IMR-90 (cell line): Measurements from ENCODE around the gene SH3RF2. TPM values are rescaled to one million over a fixed set of nuclear protein-coding genes. Genes with fewer than 3 reads are reported as not detected.

ENCODE experiments used
- ATAC-seq: fragments of 200-7000 bp; cut with Tn5 transposase; 2 replicates; pipeline ENCODE4 v1.9.1; 2020; ENCODE audit warnings: low read depth, mild to moderate bottlenecking, moderate library complexity
- BruUV-seq: library from RNA; stranded (reverse); fragments of 400-500 nt; replicated peaks from 2 replicates; lab custom pipeline; 2021; lab: Mats Ljungman, UMichigan
- CTCF ChIA-PET: fragments of 300-600 bp; formaldehyde crosslinking; extraction: SDS; loops from one replicate; lab custom pipeline; 2021; ENCODE audit warnings: antibody characterized with exemption; lab: Yijun Ruan, JAX
- POLR2A ChIA-PET: fragments of 300-600 bp; sonication (Branson Sonifier 250); formaldehyde crosslinking; loops from one replicate; lab custom pipeline; 2022; ENCODE audit warnings: antibody characterized with exemption; ENCODE audit not compliant: unreplicated experiment; lab: Charles Lee
- DNase-seq: peaks from one replicate; pipeline ENCODE4 v3.0.0; 2013
- H2AFZ ChIP-seq: replicated peaks from 2 replicates; pipeline ENCODE3; 2013; ENCODE audit warnings: low read length, mild to moderate bottlenecking; ENCODE audit not compliant: poor library complexity
- H2AK5ac ChIP-seq: 2 replicates; pipeline ENCODE4 v1.6.1; 2013; ENCODE audit warnings: low read depth, low read length, inconsistent platforms
- H2AK9ac ChIP-seq: replicated peaks from 2 replicates; pipeline ENCODE3; 2013; ENCODE audit warnings: mild to moderate bottlenecking, low read depth, low read length, moderate library complexity; ENCODE audit not compliant: poor library complexity
- H2BK120ac ChIP-seq: 2 replicates; pipeline ENCODE4 v1.6.1; 2013; ENCODE audit warnings: low read depth, low read length, inconsistent platforms
- H2BK15ac ChIP-seq: 3 replicates; pipeline ENCODE4 v1.6.1; 2013; ENCODE audit warnings: low read depth, low read length, inconsistent platforms
- H2BK20ac ChIP-seq: 2 replicates; pipeline ENCODE4 v1.6.1; 2013; ENCODE audit warnings: low read depth, mild to moderate bottlenecking, inconsistent platforms, low read length, moderate library complexity
- H2BK5ac ChIP-seq: 2 replicates; pipeline ENCODE4 v1.6.1; 2013; ENCODE audit warnings: mild to moderate bottlenecking, low read depth, low read length, inconsistent platforms; ENCODE audit not compliant: poor library complexity, severe bottlenecking
- H3K14ac ChIP-seq: replicated peaks from 2 replicates; pipeline ENCODE4 v1.6.1; 2013; ENCODE audit warnings: low read depth, low read length, inconsistent platforms
- H3K18ac ChIP-seq: 2 replicates; pipeline ENCODE4 v1.6.1; 2013; ENCODE audit warnings: low read depth, low read length, control low read depth
- H3K23ac ChIP-seq: 2 replicates; pipeline ENCODE4 v1.6.1; 2013; ENCODE audit warnings: low read depth, low read length, inconsistent platforms
- H3K27ac ChIP-seq: 2 replicates; pipeline ENCODE4 v1.5.1; 2013; ENCODE audit warnings: mild to moderate bottlenecking, control low read depth, low read length; ENCODE audit not compliant: insufficient read depth
- H3K27me3 ChIP-seq: 2 replicates; pipeline ENCODE4 v1.6.1; 2013; ENCODE audit warnings: low read length; ENCODE audit not compliant: control insufficient read depth, insufficient read depth
- H3K36me3 ChIP-seq: 2 replicates; pipeline ENCODE4 v1.6.1; 2013; ENCODE audit warnings: low read length, mixed read lengths; ENCODE audit not compliant: control insufficient read depth, insufficient read depth
- H3K4ac ChIP-seq: 2 replicates; pipeline ENCODE4 v1.6.1; 2013; ENCODE audit warnings: low read depth, low read length, inconsistent platforms
- H3K4me1 ChIP-seq: 2 replicates; pipeline ENCODE4 v1.6.1; 2013; ENCODE audit warnings: low read length, mixed read lengths; ENCODE audit not compliant: control insufficient read depth, insufficient read depth
- H3K4me2 ChIP-seq: 2 replicates; pipeline ENCODE4 v1.6.1; 2013; ENCODE audit warnings: low read depth, mild to moderate bottlenecking, control low read depth, low read length, moderate library complexity
- H3K4me3 ChIP-seq: 2 replicates; pipeline ENCODE4 v1.5.1; 2013; ENCODE audit warnings: low read depth, mild to moderate bottlenecking, control low read depth, low read length, moderate library complexity; ENCODE audit not compliant: insufficient read depth
- H3K56ac ChIP-seq: 2 replicates; pipeline ENCODE4 v1.6.1; 2013; ENCODE audit warnings: low read length, inconsistent platforms; ENCODE audit not compliant: insufficient read depth; ENCODE audit errors: extremely low read depth
- H3K79me1 ChIP-seq, 2 experiments: 2 replicates each; pipeline ENCODE4 v1.6.1; 2013; ENCODE audit warnings: low read length in 2 of 2, inconsistent platforms in 1 of 2, low read depth in 1 of 2
- H3K9ac ChIP-seq: 2 replicates; pipeline ENCODE4 v1.6.1; 2013; ENCODE audit warnings: low read depth, low read length, control low read depth
- H3K9me1 ChIP-seq: 2 replicates; pipeline ENCODE4 v1.6.1; 2013; ENCODE audit warnings: low read length, inconsistent platforms; ENCODE audit not compliant: insufficient read depth
- H3K9me3 ChIP-seq: 2 replicates; pipeline ENCODE4 v1.6.1; 2013; ENCODE audit warnings: low read length; ENCODE audit not compliant: control insufficient read depth, insufficient read depth
- H4K20me1 ChIP-seq: 2 replicates; pipeline ENCODE4 v1.6.1; 2013; ENCODE audit warnings: low read length, inconsistent platforms; ENCODE audit not compliant: insufficient read depth
- H4K5ac ChIP-seq: 2 replicates; pipeline ENCODE4 v1.6.1; 2013; ENCODE audit warnings: mild to moderate bottlenecking, low read depth, low read length, control low read depth
- H4K8ac ChIP-seq, 2 experiments: 2 replicates each; pipeline ENCODE4 v1.6.1; 2013; ENCODE audit warnings: low read depth in 2 of 2, low read length in 2 of 2, control low read depth in 1 of 2, inconsistent platforms in 1 of 2
- H4K91ac ChIP-seq: 2 replicates; pipeline ENCODE4 v1.6.1; 2013; ENCODE audit warnings: low read depth, low read length, inconsistent platforms; ENCODE audit not compliant: insufficient read depth
- CEBPB ChIP-seq: IDR thresholded peaks from 2 replicates; pipeline ENCODE4 v1.6.1; 2012; ENCODE audit warnings: low read depth, low read length, improper control_type of control experiment
- CHD1 ChIP-seq: IDR thresholded peaks from 2 replicates; pipeline ENCODE4 v1.6.1; 2012; ENCODE audit warnings: low read depth, low read length, improper control_type of control experiment
- CTCF ChIP-seq: conservative IDR thresholded peaks from 2 replicates; pipeline ENCODE4 v1.5.1; 2012; ENCODE audit warnings: mild to moderate bottlenecking, low read depth, low read length, improper control_type of control experiment
- ELK1 ChIP-seq: fragments of 150-350 bp; IDR thresholded peaks from 2 replicates; pipeline ENCODE4 v1.6.1; 2016; ENCODE audit warnings: low read depth, mild to moderate bottlenecking, low read length, moderate library complexity, borderline replicate concordance
- MAZ ChIP-seq: IDR thresholded peaks from 2 replicates; pipeline ENCODE4 v1.6.1; 2012; ENCODE audit warnings: low read depth, mild to moderate bottlenecking, low read length, improper control_type of control experiment, moderate library complexity, borderline replicate concordance
- MXI1 ChIP-seq: IDR thresholded peaks from 2 replicates; pipeline ENCODE4 v1.6.1; 2012; ENCODE audit warnings: low read depth, mild to moderate bottlenecking, low read length, moderate library complexity, borderline replicate concordance
- RCOR1 ChIP-seq: IDR thresholded peaks from 2 replicates; pipeline ENCODE4 v1.6.1; 2012; ENCODE audit warnings: mild to moderate bottlenecking, low read length, improper control_type of control experiment; ENCODE audit not compliant: insufficient replicate concordance
- RFX5 ChIP-seq: IDR thresholded peaks from 2 replicates; pipeline ENCODE4 v1.8.0; 2012; ENCODE audit warnings: low read depth, mild to moderate bottlenecking, low read length, moderate library complexity
- WGBS, 2 experiments: methylation state at CpG; one replicate each; pipeline versions ENCODE4 v1.1.5 to v1.1.7; 2013; ENCODE audit warnings: missing lambda C conversion rate in 2 of 2; ENCODE audit not compliant: insufficient read length in 1 of 2; ENCODE audit errors: extremely low coverage in 2 of 2; 5-methylcytosine and 5-hydroxymethylcytosine counted together
- dilution Hi-C: fragments of 300-500 bp; cut with HindIII; formaldehyde crosslinking; loops from one replicate; pipeline ENCODE4 v1.14.3; 2018; ENCODE audit warnings: low sequenced_read_pairs; ENCODE audit not compliant: unreplicated experiment
- in situ Hi-C: fragments of 300-500 bp; cut with MboI; formaldehyde crosslinking; loops from 3 replicates; pipeline ENCODE4 v1.14.3; 2019; ENCODE audit warnings: low sequenced_read_pairs, inconsistent platforms, mixed read lengths
- intact Hi-C: fragments of 100-400 bp; cut with micrococcal nuclease; formaldehyde crosslinking; loops from 2 replicates; pipeline ENCODE4 v1.10.0; 2022
- polyA plus RNA-seq, 3 experiments: library from polyadenylated mRNA; depleted of rRNA; stranded (reverse); fragments of >200 nt; gene quantifications; 2 replicates each; pipeline ENCODE4 v1.2.3, GENCODE V29; 2012; ENCODE audit warnings: low replicate concordance in 1 of 3
- total RNA-seq: library from RNA; depleted of rRNA; stranded (reverse); fragments of >200 nt; gene quantifications from 2 replicates; pipeline ENCODE4 v1.2.3, GENCODE V29; 2012

The SH3RF2 gene
- total and polyA plus RNA-seq, 2 of the 4 experiments (the other 2 are of a cell fraction): 1.3 to 1.7 TPM

GRCh38 chr5:145918397-145918796 is 18.0 kb upstream of the SH3RF2 start:
- intact Hi-C loops: no loop called here
- no peaks in the 10 kb centered on the region for H4K20me1 ChIP-seq
- H3K18ac ChIP-seq: no peak overlapping the region
- H2BK15ac ChIP-seq: no peak overlapping the region
- H3K4me1 ChIP-seq: peaks cover 3% of the 10 kb centered on the region; the same call in 1 of the 2 replicates
- ChIA-PET POLR2A (no interaction called here), CTCF (no interaction called here)
- H3K9ac ChIP-seq: no peak overlapping the region
- H3K23ac ChIP-seq: no peak overlapping the region
- in situ Hi-C loops: no loop called here
- H4K8ac ChIP-seq: no peak overlapping the region
- no peaks in the 10 kb centered on the region for H3K9me3 ChIP-seq
- H3K27me3 ChIP-seq: no peaks in the 10 kb centered on the region
- BruUV-seq: no TSS peak
- no peak overlapping the region for H3K27ac ChIP-seq
- no peaks in the 10 kb centered on the region for H3K79me1 ChIP-seq
- dilution Hi-C loops: no loop called here
- H3K4ac ChIP-seq: no peak overlapping the region
- H3K14ac ChIP-seq: no peak overlapping the region; the same call in 1 of the 2 replicates
- no peak overlapping the region for H2AK9ac ChIP-seq
- no peaks in the 10 kb centered on the region for H3K36me3 ChIP-seq
- no peak for TF ChIP-seq RFX5
- TF ChIP-seq CEBPB: no peak
- TF ChIP-seq MXI1: no peak
- no peak for TF ChIP-seq MAZ
- TF ChIP-seq ELK1: no peak
- TF ChIP-seq CHD1: no peak
- TF ChIP-seq CTCF: no peak
- TF ChIP-seq RCOR1: no peak
- no peak overlapping the region for H2AFZ ChIP-seq
- H2BK5ac ChIP-seq: no peak overlapping the region
- no CpG with 5 or more reads among the region's 2 CpGs for WGBS, 2 experiments
- H4K91ac ChIP-seq: no peak overlapping the region
- 0 out of 2 replicates have a peak, but pooled peaks cover 3% of the 10 kb centered on the region for H3K9me1 ChIP-seq
- H3K4me2 ChIP-seq: no peak overlapping the region
- no peak for DNase-seq
- no peak for ATAC-seq
- H3K56ac ChIP-seq: no peak overlapping the region
- no peak overlapping the region for H3K4me3 ChIP-seq
- H4K5ac ChIP-seq: no peak overlapping the region
- H2BK120ac ChIP-seq: no peak overlapping the region
- no peak overlapping the region for H2BK20ac ChIP-seq
- 0 out of 2 replicates have a peak overlapping the region, but pooled peaks have one; percentile 21 for H2AK5ac ChIP-seq
